HEK293 (cell line): Measurements from ENCODE around the gene CCDC9.

Experiments
- AEBP2 ChIP-seq: fragments of 450-650 bp; formaldehyde crosslinking; IDR thresholded peaks from 2 replicates; pipeline ENCODE4 v1.5.1; 2016; ENCODE audit warnings: missing biosample characterization, missing genetic modification characterization, borderline replicate concordance
- KLF10 ChIP-seq: fragments of 450-650 bp; IDR thresholded peaks from 2 replicates; pipeline ENCODE4 v1.5.1; 2018; ENCODE audit warnings: missing biosample characterization, mild to moderate bottlenecking, missing genetic modification characterization
- PRDM10 ChIP-seq: fragments of 450-650 bp; formaldehyde crosslinking; IDR thresholded peaks from 2 replicates; pipeline ENCODE4 v1.5.1; 2016; ENCODE audit warnings: missing biosample characterization, missing genetic modification characterization
- SETDB1 ChIP-seq: IDR thresholded peaks from one replicate; pipeline ENCODE4 v1.6.1; 2017; ENCODE audit warnings: mild to moderate bottlenecking, low read length, moderate library complexity, mixed read lengths; ENCODE audit not compliant: insufficient read length
- TSHZ1 ChIP-seq: fragments of 450-650 bp; formaldehyde crosslinking; IDR thresholded peaks from 2 replicates; pipeline ENCODE4 v1.5.1; 2016; ENCODE audit warnings: missing biosample characterization, missing genetic modification characterization, borderline replicate concordance
- WT1 ChIP-seq: fragments of 450-650 bp; formaldehyde crosslinking; IDR thresholded peaks from 2 replicates; pipeline ENCODE4 v1.5.1; 2016; ENCODE audit warnings: missing biosample characterization, missing genetic modification characterization
- ZBTB17 ChIP-seq: fragments of 450-650 bp; formaldehyde crosslinking; IDR thresholded peaks from 2 replicates; pipeline ENCODE4 v1.5.1; 2016; ENCODE audit warnings: missing biosample characterization, missing genetic modification characterization
- ZFP69B ChIP-seq: fragments of 450-650 bp; formaldehyde crosslinking; IDR thresholded peaks from 2 replicates; pipeline ENCODE4 v1.5.1; 2016; ENCODE audit warnings: missing biosample characterization, missing genetic modification characterization
- ZNF202 ChIP-seq: fragments of 450-650 bp; formaldehyde crosslinking; IDR thresholded peaks from 2 replicates; pipeline ENCODE4 v1.5.1; 2016; ENCODE audit warnings: missing biosample characterization, missing genetic modification characterization, borderline replicate concordance
- ZNF248 ChIP-seq: fragments of 450-650 bp; formaldehyde crosslinking; IDR thresholded peaks from 2 replicates; pipeline ENCODE4 v1.5.1; 2017; ENCODE audit warnings: missing biosample characterization, missing genetic modification characterization
- ZNF37A ChIP-seq: fragments of 450-650 bp; IDR thresholded peaks from 2 replicates; pipeline ENCODE4 v1.5.1; 2018; ENCODE audit warnings: missing biosample characterization, missing genetic modification characterization
- ZNF398 ChIP-seq: fragments of 450-650 bp; formaldehyde crosslinking; IDR thresholded peaks from 2 replicates; pipeline ENCODE4 v1.5.1; 2017; ENCODE audit warnings: missing biosample characterization, missing genetic modification characterization
- ZNF433 ChIP-seq: fragments of 450-650 bp; formaldehyde crosslinking; IDR thresholded peaks from 2 replicates; pipeline ENCODE4 v1.5.1; 2016; ENCODE audit warnings: missing biosample characterization, missing genetic modification characterization, low read depth
- ZNF501 ChIP-seq: fragments of 450-650 bp; formaldehyde crosslinking; IDR thresholded peaks from 2 replicates; pipeline ENCODE4 v1.5.1; 2016; ENCODE audit warnings: missing biosample characterization, missing genetic modification characterization
- ZNF560 ChIP-seq: fragments of 450-650 bp; formaldehyde crosslinking; IDR thresholded peaks from 2 replicates; pipeline ENCODE4 v1.5.1; 2017; ENCODE audit warnings: missing biosample characterization, missing genetic modification characterization, borderline replicate concordance
- ZNF561 ChIP-seq: fragments of 450-650 bp; IDR thresholded peaks from 2 replicates; pipeline ENCODE4 v1.5.1; 2018; ENCODE audit warnings: missing biosample characterization, missing genetic modification characterization, borderline replicate concordance
- ZNF623 ChIP-seq: fragments of 450-650 bp; formaldehyde crosslinking; IDR thresholded peaks from 2 replicates; pipeline ENCODE4 v1.5.1; 2016; ENCODE audit warnings: missing biosample characterization, missing genetic modification characterization
- ZNF701 ChIP-seq: fragments of 450-650 bp; formaldehyde crosslinking; IDR thresholded peaks from 2 replicates; pipeline ENCODE4 v1.5.1; 2016; ENCODE audit warnings: missing biosample characterization, missing genetic modification characterization
- ZNF785 ChIP-seq: fragments of 450-650 bp; formaldehyde crosslinking; IDR thresholded peaks from 2 replicates; pipeline ENCODE4 v1.5.1; 2016; ENCODE audit warnings: missing biosample characterization, missing genetic modification characterization
- TF ChIP-seq, protein P1 (sequence below): fragments of 450-650 bp; formaldehyde crosslinking; IDR thresholded peaks from 2 replicates; pipeline ENCODE4 v1.5.1; 2016; ENCODE audit warnings: missing biosample characterization, missing genetic modification characterization
- TF ChIP-seq, protein P2 (sequence below): fragments of 450-650 bp; formaldehyde crosslinking; IDR thresholded peaks from 2 replicates; pipeline ENCODE4 v1.5.1; 2016; ENCODE audit warnings: missing biosample characterization, missing genetic modification characterization

The CCDC9 gene

GRCh38 chr19:47273313-47274070, 17.2 kb downstream of the CCDC9 start (continued):
- peak; percentile 94 for TF ChIP-seq ZFP69B
- peak; percentile 94 for TF ChIP-seq ZNF398 (tag by site-specific recombination)
- no peak for TF ChIP-seq ZNF248 (tag by site-specific recombination)
- TF ChIP-seq ZNF202 = no peak
- 0 out of 2 replicates have a peak, but pooled peaks have one; percentile 39 for TF ChIP-seq ZNF785
- TF ChIP-seq WT1 (tag by site-specific recombination) = no peak; the same call in 1 of the 2 replicates
- peak; percentile 95 for TF ChIP-seq ZBTB17 (tag by site-specific recombination)
- no peak for TF ChIP-seq TSHZ1 (tag by site-specific recombination)
- TF ChIP-seq, protein P1, sequence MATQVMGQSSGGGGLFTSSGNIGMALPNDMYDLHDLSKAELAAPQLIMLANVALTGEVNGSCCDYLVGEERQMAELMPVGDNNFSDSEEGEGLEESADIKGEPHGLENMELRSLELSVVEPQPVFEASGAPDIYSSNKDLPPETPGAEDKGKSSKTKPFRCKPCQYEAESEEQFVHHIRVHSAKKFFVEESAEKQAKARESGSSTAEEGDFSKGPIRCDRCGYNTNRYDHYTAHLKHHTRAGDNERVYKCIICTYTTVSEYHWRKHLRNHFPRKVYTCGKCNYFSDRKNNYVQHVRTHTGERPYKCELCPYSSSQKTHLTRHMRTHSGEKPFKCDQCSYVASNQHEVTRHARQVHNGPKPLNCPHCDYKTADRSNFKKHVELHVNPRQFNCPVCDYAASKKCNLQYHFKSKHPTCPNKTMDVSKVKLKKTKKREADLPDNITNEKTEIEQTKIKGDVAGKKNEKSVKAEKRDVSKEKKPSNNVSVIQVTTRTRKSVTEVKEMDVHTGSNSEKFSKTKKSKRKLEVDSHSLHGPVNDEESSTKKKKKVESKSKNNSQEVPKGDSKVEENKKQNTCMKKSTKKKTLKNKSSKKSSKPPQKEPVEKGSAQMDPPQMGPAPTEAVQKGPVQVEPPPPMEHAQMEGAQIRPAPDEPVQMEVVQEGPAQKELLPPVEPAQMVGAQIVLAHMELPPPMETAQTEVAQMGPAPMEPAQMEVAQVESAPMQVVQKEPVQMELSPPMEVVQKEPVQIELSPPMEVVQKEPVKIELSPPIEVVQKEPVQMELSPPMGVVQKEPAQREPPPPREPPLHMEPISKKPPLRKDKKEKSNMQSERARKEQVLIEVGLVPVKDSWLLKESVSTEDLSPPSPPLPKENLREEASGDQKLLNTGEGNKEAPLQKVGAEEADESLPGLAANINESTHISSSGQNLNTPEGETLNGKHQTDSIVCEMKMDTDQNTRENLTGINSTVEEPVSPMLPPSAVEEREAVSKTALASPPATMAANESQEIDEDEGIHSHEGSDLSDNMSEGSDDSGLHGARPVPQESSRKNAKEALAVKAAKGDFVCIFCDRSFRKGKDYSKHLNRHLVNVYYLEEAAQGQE (tag by site-specific recombination) = no peak
- no peak for TF ChIP-seq ZNF701 (tag by site-specific recombination)
- TF ChIP-seq PRDM10 (tag by site-specific recombination) = peak; percentile 77
- TF ChIP-seq KLF10 (tag by site-specific recombination) = 0 out of 2 replicates have a peak, but pooled peaks have one; percentile 68
- 0 out of 2 replicates have a peak, but pooled peaks have one; percentile 30 for TF ChIP-seq ZNF501 (tag by site-specific recombination)
- no peak for TF ChIP-seq AEBP2 (tag by site-specific recombination)
- no peak for TF ChIP-seq SETDB1
- TF ChIP-seq, protein P2, sequence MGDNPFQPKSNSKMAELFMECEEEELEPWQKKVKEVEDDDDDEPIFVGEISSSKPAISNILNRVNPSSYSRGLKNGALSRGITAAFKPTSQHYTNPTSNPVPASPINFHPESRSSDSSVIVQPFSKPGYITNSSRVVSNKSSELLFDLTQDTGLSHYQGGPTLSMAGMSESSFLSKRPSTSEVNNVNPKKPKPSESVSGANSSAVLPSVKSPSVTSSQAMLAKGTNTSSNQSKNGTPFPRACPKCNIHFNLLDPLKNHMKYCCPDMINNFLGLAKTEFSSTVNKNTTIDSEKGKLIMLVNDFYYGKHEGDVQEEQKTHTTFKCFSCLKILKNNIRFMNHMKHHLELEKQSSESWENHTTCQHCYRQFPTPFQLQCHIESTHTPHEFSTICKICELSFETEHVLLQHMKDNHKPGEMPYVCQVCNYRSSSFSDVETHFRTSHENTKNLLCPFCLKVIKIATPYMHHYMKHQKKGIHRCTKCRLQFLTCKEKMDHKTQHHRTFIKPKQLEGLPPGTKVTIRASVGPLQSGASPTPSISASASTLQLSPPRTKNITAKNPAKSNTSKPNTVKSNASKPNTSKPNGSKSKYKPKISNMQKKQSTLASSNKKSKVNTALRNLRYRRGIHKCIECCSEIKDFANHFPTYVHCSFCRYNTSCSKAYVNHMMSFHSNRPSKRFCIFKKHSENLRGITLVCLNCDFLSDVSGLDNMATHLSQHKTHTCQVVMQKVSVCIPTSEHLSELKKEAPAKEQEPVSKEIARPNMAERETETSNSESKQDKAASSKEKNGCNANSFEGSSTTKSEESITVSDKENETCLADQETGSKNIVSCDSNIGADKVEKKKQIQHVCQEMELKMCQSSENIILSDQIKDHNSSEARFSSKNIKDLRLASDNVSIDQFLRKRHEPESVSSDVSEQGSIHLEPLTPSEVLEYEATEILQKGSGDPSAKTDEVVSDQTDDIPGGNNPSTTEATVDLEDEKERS (tag by site-specific recombination) = no peak
- TF ChIP-seq ZNF37A = no peak
- TF ChIP-seq ZNF560 (tag by site-specific recombination) = no peak
- 0 out of 2 replicates have a peak, but pooled peaks have one; percentile 26 for TF ChIP-seq ZNF623 (tag by site-specific recombination)
- TF ChIP-seq ZNF433 = no peak
- peak; percentile 65; the same call in 1 of the 2 replicates for TF ChIP-seq ZNF561 (tag by site-specific recombination)
